Measurements from ENCODE around the gene RNF144A. TPM values are rescaled to one million over a fixed set of nuclear protein-coding genes. Genes with fewer than 3 reads are reported as not detected.

The RNF144A gene
- total RNA-seq, 1 experiment from 2014 or later = 10.6 TPM

GRCh38 chr2:6945087-6945813 is 28.0 kb downstream of the RNF144A start:
- Histone ChIP-seq H3K9me3 (ENCODE audit: control insufficient read depth, low read depth, low read length) (no peaks in the 10 kb centered on the region), H3K27ac (ENCODE audit: insufficient read length, low read depth, low read length) (no peak overlapping the region), H2BK5ac (ENCODE audit: insufficient read length, low read length) (no peak overlapping the region), H3K79me2 (ENCODE audit: insufficient read depth, low read length) (peaks cover 2% of the 10 kb centered on the region; the same call in 1 of the 2 replicates), H2BK12ac (ENCODE audit: insufficient read length, low read depth, low read length) (no peak overlapping the region), H3K4me2 (ENCODE audit: insufficient read depth, insufficient read length, low read length) (no peak overlapping the region), H3K27me3 (ENCODE audit: insufficient read depth, low read length) (no peaks in the 10 kb centered on the region), H2BK20ac (ENCODE audit: low read depth, low read length, poor library complexity, severe bottlenecking) (no peak overlapping the region), H2AK5ac (ENCODE audit: insufficient read length, low read length) (no peak overlapping the region), H3K14ac (ENCODE audit: insufficient read depth, low read length) (no peak overlapping the region), H3K4ac (ENCODE audit: low read depth, low read length) (no peak overlapping the region), H2AFZ (ENCODE audit: low read length) (no peak overlapping the region), H3K9ac (ENCODE audit: extremely low read depth, insufficient read length, low read length) (no peak overlapping the region), H2BK120ac (ENCODE audit: low read depth, low read length, poor library complexity, severe bottlenecking) (no peak overlapping the region), H4K5ac (ENCODE audit: insufficient read length, low read depth, low read length) (no peak overlapping the region), H3K18ac (ENCODE audit: insufficient read length, low read depth, low read length) (no peak overlapping the region), H3K23me2 (ENCODE audit: insufficient read length, low read depth, low read length, poor library complexity, severe bottlenecking) (peaks cover 3% of the 10 kb centered on the region), H3K79me1 (ENCODE audit: insufficient read depth, low read depth, low read length, poor library complexity, severe bottlenecking) (no peaks in the 10 kb centered on the region), H3T11ph (ENCODE audit: low read length) (no peak overlapping the region), H4K8ac (replicated peaks; ENCODE audit: insufficient read length, low read depth, low read length) (no peak overlapping the region), H4K20me1 (ENCODE audit: control insufficient read depth, insufficient read depth, insufficient read length) (no peaks in the 10 kb centered on the region), H4K91ac (ENCODE audit: insufficient read length, low read depth, low read length) (no peak overlapping the region), H2BK15ac (ENCODE audit: low read depth, low read length) (no peak overlapping the region), H3K23ac (ENCODE audit: insufficient read length, low read depth, low read length) (no peak overlapping the region), H3K4me1 (ENCODE audit: insufficient read depth, low read length) (peaks cover 4% of the 10 kb centered on the region; the same call in 1 of the 2 replicates), H3K56ac (ENCODE audit: insufficient read length, low read depth, low read length) (no peak overlapping the region)
- H3K27me3 Mint-ChIP-seq (ENCODE audit: low read depth) = no peaks in the 10 kb centered on the region; the same call in 1 of the 2 replicates
- H3K4me3 Mint-ChIP-seq = no peak overlapping the region
- no peak for DNase-seq
- no peak for TF ChIP-seq CTCF (conservative IDR thresholded peaks at IDR 0.05)
- WGBS (ENCODE audit: extremely low coverage, insufficient read length, low lambda C conversion rate) = no CpG with 5 or more reads among the region's 9 CpGs
- no peaks in the 10 kb centered on the region for H3K9me3 Mint-ChIP-seq
- peaks cover 17 to 24% (median 23%) of the 10 kb centered on the region in 3 experiments for H3K36me3 Mint-ChIP-seq (ENCODE audit: insufficient read depth in 1 of 3, low read depth in 3 of 3)
- H3K27ac Mint-ChIP-seq = no peak overlapping the region
- peaks cover 8 to 17% of the 10 kb centered on the region in 2 experiments for H3K4me1 Mint-ChIP-seq

Measured in H9 (cell line).